ENCODE data around the gene KIF3A. TPM values are rescaled to one million over a fixed set of nuclear protein-coding genes. Genes with fewer than 3 reads are reported as not detected.
"Not testable (repeated sequence)": the region's sequence is repeated elsewhere in the genome, so short reads cannot be mapped to it uniquely, and the experiment has no call there.

The KIF3A gene
- total RNA-seq, 1 donor from 2014 or later, result 7.4 TPM

DNA sequence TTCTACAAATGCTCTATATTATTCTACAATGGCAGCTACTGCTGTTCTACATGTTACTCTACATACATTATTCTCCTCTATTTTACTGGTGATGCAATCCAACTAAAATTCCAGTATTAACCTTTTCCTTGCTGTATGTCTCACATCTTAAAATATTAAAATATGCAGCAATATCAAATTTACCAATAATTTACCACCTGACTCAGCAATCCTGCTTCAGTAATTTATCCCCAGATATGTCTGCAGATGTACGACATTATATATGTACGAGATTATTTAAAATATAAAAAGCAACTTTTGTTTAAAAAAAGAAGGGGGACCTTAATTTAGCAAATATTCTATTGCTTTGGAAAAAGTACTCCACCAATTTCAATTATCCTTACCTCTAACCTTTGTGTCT lies 11.6 kb downstream of the KIF3A start:
- DNase-seq (ENCODE audit: low read depth), result no peak

DNA sequence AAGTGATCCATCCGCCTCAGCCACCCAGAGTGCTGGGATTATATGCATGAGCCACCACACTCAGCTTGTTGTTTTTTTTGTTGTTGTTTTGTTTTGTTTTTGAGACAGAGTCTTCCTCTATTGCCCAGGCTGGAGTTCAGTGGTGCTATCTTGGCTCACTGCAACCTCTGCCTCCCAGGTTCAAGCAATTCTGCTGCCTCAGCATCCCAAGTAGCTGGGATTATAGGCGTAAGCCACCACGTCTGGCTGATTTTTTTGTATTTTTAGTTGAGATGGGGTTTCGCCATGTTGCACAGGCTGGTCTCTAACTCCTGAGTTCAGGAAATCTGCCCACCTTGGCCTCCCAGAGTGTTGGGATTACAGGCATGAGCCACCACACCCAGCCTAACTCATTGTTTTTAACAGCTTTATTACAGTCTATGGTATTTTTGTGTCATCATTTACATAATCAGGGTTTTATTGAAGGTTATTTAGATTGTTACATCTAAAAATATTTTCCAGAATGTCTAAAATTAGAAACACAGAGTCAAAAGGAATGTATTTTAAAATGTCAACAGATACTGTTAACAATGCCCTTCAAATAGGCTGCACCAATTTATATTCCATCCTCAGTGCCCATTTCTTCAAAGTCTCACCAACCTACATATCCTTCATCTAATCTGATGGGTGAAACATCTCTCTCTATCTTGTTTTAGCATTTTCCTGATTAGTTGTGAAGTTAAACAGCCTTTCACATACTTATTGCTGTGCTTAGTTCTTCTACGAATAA lies 18.6 kb downstream of the KIF3A start:
- no peak for DNase-seq (ENCODE audit: low read depth)

DNA sequence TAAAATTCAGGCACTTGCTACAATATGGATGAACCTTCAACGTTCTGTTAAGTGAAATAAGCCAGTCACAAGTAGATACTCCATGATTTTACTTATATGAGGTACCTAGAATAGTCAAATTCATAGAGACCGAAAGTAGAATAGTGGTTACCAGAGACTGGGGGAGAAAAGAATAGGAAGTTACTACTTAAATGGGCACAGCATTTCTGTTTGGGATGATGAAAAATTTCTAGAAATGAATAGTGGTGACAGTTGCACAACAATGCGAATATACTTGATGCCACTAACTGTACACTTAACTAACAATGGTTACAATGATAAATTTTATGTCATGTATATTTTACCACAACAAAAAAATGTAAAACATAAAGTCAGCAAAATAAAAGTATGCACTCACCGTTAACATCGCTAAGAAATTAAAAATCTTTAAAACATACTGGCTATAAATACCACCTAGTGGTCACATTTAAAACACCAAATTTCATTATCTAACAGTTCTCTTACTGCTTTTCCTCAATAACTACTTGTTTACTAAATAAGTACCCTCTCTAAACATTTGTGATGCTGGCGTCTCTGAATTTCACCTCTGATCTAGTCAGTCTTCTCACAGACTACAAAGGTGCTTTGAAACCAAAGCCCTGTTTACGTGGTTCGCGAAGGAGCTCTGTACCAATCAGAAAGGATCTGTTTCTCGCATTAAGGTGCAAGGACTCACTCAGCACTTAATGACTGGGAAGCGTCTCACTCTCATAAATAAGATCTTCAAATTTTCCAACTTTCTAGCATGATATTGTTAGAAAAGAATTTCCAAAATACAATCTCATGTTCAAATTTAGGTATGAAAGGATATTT lies 22.7 kb downstream of the KIF3A start:
- peak; percentile 6 for DNase-seq (ENCODE audit: low read depth)

GRCh38 chr5:132708645-132709044 lies 28.7 kb downstream of the KIF3A start:
- no peak for DNase-seq (ENCODE audit: low read depth)

DNA sequence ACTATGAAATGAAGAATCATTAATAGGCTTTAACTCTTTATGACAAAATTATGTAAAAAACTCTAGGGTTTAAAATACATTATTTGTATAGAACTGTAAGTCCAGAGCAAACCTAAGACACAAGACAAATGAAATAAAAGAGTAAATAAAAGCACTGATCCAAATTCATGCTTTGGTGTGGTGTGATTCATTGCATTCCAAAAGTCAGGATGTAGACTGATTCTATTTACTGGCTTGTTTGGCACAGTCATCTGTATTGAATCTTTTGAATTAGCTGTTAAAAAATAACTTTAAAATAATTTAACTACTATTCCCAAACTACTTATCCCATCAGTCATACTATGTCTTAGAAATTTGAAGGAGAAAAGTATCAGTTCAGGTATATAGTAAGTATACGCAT lies 32.5 kb downstream of the KIF3A start:
- DNase-seq (ENCODE audit: low read depth), result no peak

GRCh38 chr5:132695956-132696355 lies 41.4 kb downstream of the KIF3A start:
- no peak for DNase-seq (ENCODE audit: low read depth)

DNA sequence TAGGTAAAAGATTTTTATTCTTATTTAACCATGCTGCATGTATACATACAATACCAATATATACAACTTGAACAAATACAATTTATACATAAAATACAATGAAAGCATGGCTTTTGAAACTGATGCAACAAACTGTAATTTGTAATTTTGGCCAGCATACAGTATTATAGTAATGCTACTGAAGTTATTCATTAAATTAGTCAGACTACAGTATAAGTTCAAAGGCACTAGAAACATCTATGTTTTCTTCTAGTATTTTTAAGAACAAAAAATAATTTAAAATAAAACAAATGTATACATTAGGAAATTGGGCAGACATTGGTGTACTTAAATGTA lies 44.7 kb downstream of the KIF3A start:
- DNase-seq (ENCODE audit: low read depth), result no peak

DNA sequence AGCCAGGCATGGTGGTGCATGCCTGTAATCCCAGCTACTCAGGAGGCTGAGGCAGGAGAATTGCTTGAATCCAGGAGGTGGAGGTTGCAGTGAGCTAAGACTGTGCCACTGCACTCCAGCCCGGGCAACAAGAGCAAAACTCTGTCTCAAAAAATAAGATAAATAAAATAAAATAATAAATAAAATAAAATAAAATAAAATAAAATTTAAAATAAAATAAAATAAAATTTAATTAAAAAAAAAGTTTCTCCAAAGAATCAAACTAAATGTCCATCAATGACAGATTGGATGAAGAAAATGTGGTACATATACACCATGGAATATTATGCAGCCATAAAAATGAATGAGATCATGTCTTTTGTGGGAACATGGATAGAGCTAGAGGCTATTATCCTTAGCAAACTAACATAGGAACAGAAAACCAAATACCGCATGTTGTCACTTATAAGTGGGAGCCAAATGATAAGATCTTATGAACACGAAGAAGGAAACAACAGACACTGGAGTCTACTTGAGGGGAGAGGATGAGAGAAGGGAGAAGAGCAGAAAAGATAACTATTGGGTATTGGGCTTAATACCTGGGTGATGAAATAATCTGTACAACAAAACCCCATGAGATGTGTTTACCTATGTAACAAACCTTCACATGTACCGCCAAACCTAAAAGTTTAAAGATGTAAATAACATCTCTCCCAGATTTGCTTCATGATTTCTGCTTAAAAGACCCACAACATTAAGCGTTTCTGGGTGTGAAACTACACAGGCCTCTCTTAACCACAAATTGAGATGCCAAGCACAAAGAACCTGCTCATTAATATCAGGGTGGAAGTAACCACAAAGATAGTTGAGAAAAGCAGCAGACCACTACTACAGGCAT lies 45.4 kb downstream of the KIF3A start:
- not testable (repeated sequence) for DNase-seq (ENCODE audit: low read depth)

DNA sequence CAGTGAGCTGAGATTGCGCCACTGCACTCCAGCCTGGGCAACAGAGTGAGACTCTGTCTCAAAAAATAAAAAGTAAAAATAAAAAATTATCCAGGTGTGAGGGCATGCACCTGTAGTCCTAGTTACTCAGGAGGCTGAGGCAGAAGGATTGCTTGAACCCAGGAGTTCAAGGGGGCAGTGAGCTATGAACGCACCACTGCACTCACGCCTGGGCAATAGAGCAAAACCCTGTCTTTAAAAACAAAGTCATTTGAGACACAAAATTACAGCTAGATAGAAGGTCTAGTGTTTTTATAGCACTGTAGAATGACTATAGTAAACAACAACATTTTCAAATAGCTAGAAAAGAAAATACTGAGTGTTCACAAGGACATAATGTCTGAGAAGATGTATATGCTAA lies 47.2 kb downstream of the KIF3A start:
- DNase-seq (ENCODE audit: low read depth), result no peak

- DNase-seq (ENCODE audit: low read depth), result no peak
These were observed 47.8 kb downstream of the KIF3A start for GRCh38 chr5:132689513-132689912.

DNA sequence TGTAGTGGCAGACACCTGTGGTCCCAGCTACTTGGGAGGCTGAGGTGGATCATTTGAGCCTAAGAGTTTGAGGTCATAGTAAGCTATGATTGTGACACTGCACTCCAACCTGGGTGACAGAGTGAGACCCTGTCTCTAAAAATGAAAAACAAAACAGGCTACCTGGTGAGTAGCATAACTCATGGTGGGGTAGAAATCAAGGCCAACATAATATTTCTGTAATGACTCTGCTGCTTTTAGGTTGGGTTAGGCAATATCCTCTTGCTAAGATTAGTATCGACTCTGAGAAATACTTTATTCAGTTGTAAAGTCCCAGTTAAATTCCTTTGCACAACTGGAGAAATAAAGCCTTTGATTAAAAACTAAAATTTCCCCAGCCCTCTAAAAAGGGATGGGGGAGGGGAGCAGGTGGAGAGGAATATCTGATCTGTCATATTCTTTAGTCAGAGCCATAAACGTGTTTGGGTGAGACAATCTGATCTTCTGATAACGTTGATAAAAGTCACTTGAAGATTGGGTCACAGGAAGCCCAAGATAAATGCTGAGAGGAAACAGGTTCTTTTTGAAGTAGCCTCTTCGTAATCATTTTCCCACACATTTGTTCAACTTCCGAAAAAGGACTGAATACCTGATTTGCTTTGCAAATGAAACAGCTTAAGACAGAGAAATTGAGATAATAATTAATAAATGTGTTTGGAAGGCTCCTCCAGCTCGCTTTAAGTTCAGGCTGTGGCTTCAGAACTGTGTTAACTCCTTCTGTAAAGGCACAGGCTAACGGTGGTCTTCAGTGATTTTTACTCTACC lies 48.6 kb downstream of the KIF3A start:
- no peak for DNase-seq (ENCODE audit: low read depth)

- no peak for DNase-seq (ENCODE audit: low read depth)
These were observed 49.4 kb downstream of the KIF3A start for GRCh38 chr5:132687995-132688394.

DNA sequence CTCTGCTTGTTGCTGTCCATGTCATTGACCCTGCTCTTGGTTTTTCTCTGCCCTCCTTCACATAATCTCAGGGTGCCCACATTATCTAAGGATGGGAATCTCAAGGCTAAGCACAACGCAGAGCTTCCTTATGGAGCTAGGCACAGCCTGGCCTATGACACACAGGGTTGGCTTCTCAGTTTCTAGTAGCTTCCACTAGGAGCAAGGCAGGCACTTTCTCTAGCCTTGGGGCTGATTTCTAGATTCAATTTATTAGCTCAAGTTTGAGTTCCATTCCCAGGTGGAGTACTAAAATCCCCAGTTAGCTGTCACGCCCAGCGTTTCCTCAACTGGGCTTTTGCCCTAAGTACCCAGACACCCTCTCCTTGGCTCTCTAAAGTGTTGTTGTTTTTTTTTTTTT lies 51.2 kb downstream of the KIF3A start:
- no peak for DNase-seq (ENCODE audit: low read depth)

DNA sequence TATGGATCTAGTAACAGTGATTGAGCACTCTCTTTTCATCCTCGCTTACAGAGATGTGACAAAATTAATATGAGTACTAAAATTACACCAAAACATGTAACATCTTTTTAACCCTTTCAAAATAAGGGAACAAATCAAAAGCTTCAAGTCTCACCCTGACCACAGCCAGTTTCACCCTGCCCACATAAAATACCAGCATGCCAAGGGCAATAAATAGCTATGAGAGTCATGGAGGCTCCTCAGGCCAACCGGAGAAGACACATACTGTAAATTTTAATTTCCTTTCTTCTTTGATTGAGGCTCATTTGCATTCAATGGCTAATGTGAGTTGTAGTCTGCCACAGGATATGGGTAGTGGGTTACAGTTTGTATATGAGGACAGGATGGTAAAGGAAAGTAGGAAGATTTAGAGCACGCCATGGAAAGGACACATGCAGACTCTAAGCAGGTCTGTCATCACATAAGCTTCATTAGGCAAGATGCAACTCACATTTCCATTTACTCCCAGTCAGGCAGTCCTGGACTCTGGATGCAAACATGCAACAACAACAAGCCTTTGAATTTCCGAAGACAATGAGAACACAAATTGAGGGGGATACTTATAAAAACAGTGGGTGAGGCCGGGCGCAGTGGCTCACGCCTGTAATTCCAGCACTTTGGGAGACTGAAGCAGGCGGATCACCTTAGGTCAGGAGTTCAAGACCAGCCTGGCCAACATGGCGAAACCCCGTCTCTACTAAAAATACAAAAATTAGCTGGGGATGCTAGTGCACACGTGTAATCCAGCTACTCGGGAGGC lies 52.2 kb downstream of the KIF3A start:
- peak; percentile 61 for DNase-seq (ENCODE audit: low read depth)

- no peak for DNase-seq (ENCODE audit: low read depth)
These were observed 52.9 kb downstream of the KIF3A start for GRCh38 chr5:132684491-132684890.

DNA sequence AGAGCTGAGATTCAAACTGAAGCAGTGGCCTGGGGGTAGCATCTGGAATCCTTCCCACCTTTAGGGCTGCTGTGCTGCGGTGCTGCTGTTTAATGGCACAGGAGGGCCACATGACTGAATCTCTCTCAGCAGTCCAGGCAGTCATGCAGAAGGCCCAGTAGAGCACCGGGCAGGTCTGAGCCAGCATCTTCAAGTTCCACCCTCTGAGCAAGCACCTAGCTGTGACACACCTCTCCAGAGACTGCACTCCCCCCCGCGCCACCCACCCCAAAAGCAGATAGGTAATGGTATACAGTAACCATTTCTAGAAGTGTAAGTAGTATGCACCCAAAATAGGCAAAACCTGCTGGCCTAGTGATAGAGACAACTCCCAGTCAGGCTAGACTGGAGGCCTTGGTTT lies 55.4 kb downstream of the KIF3A start:
- no peak for DNase-seq (ENCODE audit: low read depth)

- DNase-seq (ENCODE audit: low read depth), result no peak
These were observed 55.9 kb downstream of the KIF3A start for GRCh38 chr5:132681476-132681831.

- no peak for DNase-seq (ENCODE audit: low read depth)
These were observed 56.4 kb downstream of the KIF3A start for GRCh38 chr5:132680780-132681475.

GRCh38 chr5:132679717-132680380 lies 57.5 kb downstream of the KIF3A start:
- no peak for DNase-seq (ENCODE audit: low read depth)
